NCI-H2196 (cell line): ENCODE results near the gene ISYNA1.
"Not testable (repeated sequence)": the region's sequence is repeated elsewhere in the genome, so short reads cannot be mapped to it uniquely, and the experiment has no call there.

ENCODE experiments used
- DNase-seq: peaks from one replicate; lab custom pipeline; 2025; ENCODE audit not compliant: unreplicated experiment; lab: John Stamatoyannopoulos, UW

The ISYNA1 gene

GRCh38 chr19:18421371-18421959 lies 16.5 kb downstream of the ISYNA1 start:
- DNase-seq = no peak

GRCh38 chr19:18420930-18421329 lies 17.0 kb downstream of the ISYNA1 start:
- no peak for DNase-seq

GRCh38 chr19:18419699-18420460 lies 18.1 kb downstream of the ISYNA1 start:
- DNase-seq = no peak

- DNase-seq = peak; percentile 86
These were observed 18.7 kb downstream of the ISYNA1 start, which contains the start of gene SSBP4 for GRCh38 chr19:18419195-18419698. SSBP4 (plus strand) TSS chr19:18419398; CDS start chr19:18419649, 251 bp downstream.

- no peak for DNase-seq
These were observed 19.3 kb downstream of the ISYNA1 start for GRCh38 chr19:18418483-18419194.

GRCh38 chr19:18418029-18418482 lies 19.9 kb downstream of the ISYNA1 start:
- no peak for DNase-seq

GRCh38 chr19:18417250-18418028 lies 20.5 kb downstream of the ISYNA1 start:
- DNase-seq = peak; percentile 82

GRCh38 chr19:18416778-18417249 lies 21.1 kb downstream of the ISYNA1 start:
- DNase-seq = peak; percentile 88

GRCh38 chr19:18415178-18415867 lies 22.6 kb downstream of the ISYNA1 start:
- DNase-seq = no peak

GRCh38 chr19:18414504-18415177 lies 23.3 kb downstream of the ISYNA1 start:
- DNase-seq = no peak

GRCh38 chr19:18412610-18413239 lies 25.2 kb downstream of the ISYNA1 start:
- no peak for DNase-seq

- DNase-seq = peak; percentile 35
These were observed 29.9 kb downstream of the ISYNA1 start for GRCh38 chr19:18408053-18408476.

- no peak for DNase-seq
These were observed 31.2 kb downstream of the ISYNA1 start for GRCh38 chr19:18406749-18407148.

GRCh38 chr19:18405754-18406153 lies 32.2 kb downstream of the ISYNA1 start:
- not testable (repeated sequence) for DNase-seq

GRCh38 chr19:18402455-18403248 lies 35.3 kb downstream of the ISYNA1 start:
- DNase-seq = not testable (repeated sequence)

- peak; percentile 34 for DNase-seq
These were observed 36.3 kb downstream of the ISYNA1 start for GRCh38 chr19:18401580-18402112.

- DNase-seq = no peak
These were observed 38.9 kb downstream of the ISYNA1 start for GRCh38 chr19:18399008-18399407.
